Fibroblast of lung (primary cell): ENCODE measurements around the gene UIMC1.

Experiments used
- EZH2 ChIP-seq: IDR thresholded peaks from 2 replicates; pipeline ENCODE4 v1.5.1; 2012; ENCODE audit warnings: low read length, control low read depth, mild to moderate bottlenecking; ENCODE audit errors: missing control alignments
- TF ChIP-seq, protein P1 (sequence below), 2 donors: IDR thresholded peaks in 1 of 2; conservative IDR thresholded peaks in 1 of 2; 1 replicate in 1 of 2; 2 replicates in 1 of 2; pipeline ENCODE4 v1.5.1; 2011 to 2012; ENCODE audit warnings: low read length in 2 of 2, control low read depth in 1 of 2, inconsistent platforms in 1 of 2, low read depth in 1 of 2, mild to moderate bottlenecking in 1 of 2

DNA sequence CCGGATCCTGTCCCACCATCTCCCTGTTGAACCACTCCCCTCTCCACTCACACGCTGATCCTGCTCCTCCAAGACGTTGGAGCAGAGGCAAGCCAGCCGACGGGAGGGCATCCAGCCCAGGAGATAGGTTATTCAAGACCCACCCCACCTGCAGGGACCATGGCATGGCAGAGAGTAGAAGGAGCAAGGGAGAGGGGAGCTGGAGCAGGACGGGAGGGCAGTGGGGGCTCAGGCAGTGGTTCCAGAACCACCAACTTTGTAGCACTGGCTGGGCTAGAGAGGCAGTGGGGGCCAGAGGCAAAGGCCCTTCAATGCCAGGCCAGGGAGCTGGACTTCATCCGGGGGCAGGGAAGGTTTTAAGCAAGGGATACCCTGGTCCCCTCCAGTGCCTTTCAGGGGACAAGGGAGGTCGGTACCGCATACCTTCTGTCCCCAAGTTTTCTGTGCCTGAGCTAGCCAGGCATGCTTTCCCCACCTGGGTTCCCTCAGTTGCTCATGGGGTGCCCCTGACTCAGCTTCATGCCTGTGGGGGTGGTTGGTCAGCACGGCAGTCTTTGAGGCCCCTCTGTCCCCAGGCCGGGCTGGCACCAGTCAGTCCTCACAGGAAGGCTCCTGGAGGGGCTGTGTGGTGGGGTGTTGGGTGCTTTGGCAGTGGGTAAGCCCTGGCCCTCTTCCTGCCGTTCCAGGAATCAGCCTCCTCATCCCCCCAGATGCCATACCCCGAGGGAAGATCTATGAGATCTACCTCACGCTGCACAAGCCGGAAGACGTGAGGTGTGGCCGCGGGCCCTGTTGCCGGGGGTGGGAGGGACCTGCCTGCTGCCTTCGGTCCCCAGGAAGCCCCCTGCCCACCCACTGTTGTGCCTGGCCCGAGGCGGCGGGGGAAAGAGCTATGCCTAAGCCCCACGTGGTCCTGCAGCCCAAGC is 129.8 kb downstream of the UIMC1 start:
- TF ChIP-seq EZH2, result no peak
- TF ChIP-seq, protein P1, sequence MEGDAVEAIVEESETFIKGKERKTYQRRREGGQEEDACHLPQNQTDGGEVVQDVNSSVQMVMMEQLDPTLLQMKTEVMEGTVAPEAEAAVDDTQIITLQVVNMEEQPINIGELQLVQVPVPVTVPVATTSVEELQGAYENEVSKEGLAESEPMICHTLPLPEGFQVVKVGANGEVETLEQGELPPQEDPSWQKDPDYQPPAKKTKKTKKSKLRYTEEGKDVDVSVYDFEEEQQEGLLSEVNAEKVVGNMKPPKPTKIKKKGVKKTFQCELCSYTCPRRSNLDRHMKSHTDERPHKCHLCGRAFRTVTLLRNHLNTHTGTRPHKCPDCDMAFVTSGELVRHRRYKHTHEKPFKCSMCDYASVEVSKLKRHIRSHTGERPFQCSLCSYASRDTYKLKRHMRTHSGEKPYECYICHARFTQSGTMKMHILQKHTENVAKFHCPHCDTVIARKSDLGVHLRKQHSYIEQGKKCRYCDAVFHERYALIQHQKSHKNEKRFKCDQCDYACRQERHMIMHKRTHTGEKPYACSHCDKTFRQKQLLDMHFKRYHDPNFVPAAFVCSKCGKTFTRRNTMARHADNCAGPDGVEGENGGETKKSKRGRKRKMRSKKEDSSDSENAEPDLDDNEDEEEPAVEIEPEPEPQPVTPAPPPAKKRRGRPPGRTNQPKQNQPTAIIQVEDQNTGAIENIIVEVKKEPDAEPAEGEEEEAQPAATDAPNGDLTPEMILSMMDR (conservative IDR thresholded peaks at IDR 0.05 in 1 of 2, IDR thresholded peaks at IDR 0.05 in 1 of 2; ENCODE audit: low read depth in 1 of 2, low read length in 2 of 2), result no peak
